DND-41 (cell line): ENCODE data around the gene DUSP1.

Experiments
- ATAC-seq: fragments of 200-7000 bp; cut with Tn5 transposase; 3 replicates; pipeline ENCODE4 v1.9.1; 2021; ENCODE audit warnings: low read depth; ENCODE audit not compliant: insufficient read depth
- DNase-seq: peaks from one replicate; pipeline ENCODE4 v3.0.0-alpha.2; 2020
- H2AFZ ChIP-seq: 2 replicates; pipeline ENCODE4 v1.6.0; 2012; ENCODE audit warnings: low read depth, low read length
- H3K27ac ChIP-seq: 2 replicates; pipeline ENCODE4 v1.5.1; 2012; ENCODE audit warnings: low read length, inconsistent platforms
- H3K27me3 ChIP-seq: fragments of 200-600 bp; sonication (generic); 2 replicates; pipeline ENCODE4 v1.6.0; 2012; ENCODE audit warnings: low read length, mild to moderate bottlenecking, inconsistent platforms; ENCODE audit not compliant: insufficient read depth, poor library complexity
- H3K36me3 ChIP-seq: 2 replicates; pipeline ENCODE4 v1.5.1; 2012; ENCODE audit warnings: low read length, inconsistent platforms; ENCODE audit not compliant: insufficient read depth
- H3K4me1 ChIP-seq: 2 replicates; pipeline ENCODE4 v1.5.1; 2012; ENCODE audit warnings: mild to moderate bottlenecking, low read length; ENCODE audit not compliant: insufficient read depth
- H3K4me2 ChIP-seq: 2 replicates; pipeline ENCODE4 v1.6.0; 2012; ENCODE audit warnings: mild to moderate bottlenecking, moderate library complexity, low read length, inconsistent platforms; ENCODE audit not compliant: insufficient read depth
- H3K4me3 ChIP-seq, 2 experiments: fragments of 200-600 bp in 1 of 2; shearing (Covaris generic) in 1 of 2; 2 replicates each; pipeline ENCODE4 v1.5.1; 2012 to 2016; ENCODE audit warnings: inconsistent platforms in 2 of 2, low read length in 2 of 2, mild to moderate bottlenecking in 2 of 2, low read depth in 1 of 2, moderate library complexity in 1 of 2
- H3K79me2 ChIP-seq: 2 replicates; pipeline ENCODE4 v1.6.0; 2012; ENCODE audit warnings: low read length, inconsistent platforms; ENCODE audit not compliant: insufficient read depth
- H3K9ac ChIP-seq: 2 replicates; pipeline ENCODE4 v1.6.0; 2012; ENCODE audit warnings: low read depth, mild to moderate bottlenecking, inconsistent platforms, low read length, moderate library complexity
- H3K9me3 ChIP-seq: 2 replicates; pipeline ENCODE4 v1.5.1; 2012; ENCODE audit warnings: low read length, moderate library complexity, mild to moderate bottlenecking, inconsistent platforms; ENCODE audit not compliant: insufficient read depth, severe bottlenecking
- H4K20me1 ChIP-seq: 2 replicates; pipeline ENCODE4 v1.6.0; 2012; ENCODE audit warnings: low read length; ENCODE audit not compliant: insufficient read depth
- CTCF ChIP-seq: IDR thresholded peaks from 2 replicates; pipeline ENCODE4 v1.5.1; 2012; ENCODE audit warnings: borderline replicate concordance, low read length, moderate library complexity, mild to moderate bottlenecking; ENCODE audit not compliant: poor library complexity, severe bottlenecking; ENCODE audit errors: extremely low read depth
- EZH2 ChIP-seq: IDR thresholded peaks from 3 replicates; pipeline ENCODE4 v1.6.1; 2012; ENCODE audit warnings: borderline replicate concordance, low read depth, mild to moderate bottlenecking, moderate library complexity, low read length, inconsistent platforms; ENCODE audit not compliant: severe bottlenecking

DUSP1 gene

GRCh38 chr5:172776235-172776594 is 5.2 kb upstream of the DUSP1 start:
- H3K27me3 ChIP-seq, result no peaks in the 10 kb centered on the region
- no peak overlapping the region for H3K9ac ChIP-seq
- DNase-seq (no peak), ATAC-seq (no peak)
- TF ChIP-seq CTCF (no peak), EZH2 (no peak)
- H3K9me3 ChIP-seq, result no peaks in the 10 kb centered on the region
- H3K27ac ChIP-seq, result no peak overlapping the region
- no peak overlapping the region for H3K4me2 ChIP-seq
- H2AFZ ChIP-seq, result no peak overlapping the region
- no peaks in the 10 kb centered on the region for H3K36me3 ChIP-seq
- H3K79me2 ChIP-seq, result no peaks in the 10 kb centered on the region
- H3K4me1 ChIP-seq, result peaks cover 31% of the 10 kb centered on the region
- H3K4me3 ChIP-seq, result no peak overlapping the region
- H4K20me1 ChIP-seq, result no peaks in the 10 kb centered on the region

- peaks cover 31% of the 10 kb centered on the region for H3K4me1 ChIP-seq
Measured at GRCh38 chr5:172775326-172776234, 4.6 kb upstream of the DUSP1 start.

GRCh38 chr5:172774561-172775315 is 3.7 kb upstream of the DUSP1 start:
- Histone ChIP-seq H3K9ac (no peak overlapping the region), H3K27me3 (no peaks in the 10 kb centered on the region), H2AFZ (no peak overlapping the region), H3K79me2 (peaks cover 11% of the 10 kb centered on the region; the same call in 1 of the 2 replicates), H4K20me1 (peaks cover 5% of the 10 kb centered on the region; the same call in 1 of the 2 replicates), H3K27ac (no peak overlapping the region), H3K36me3 (no peaks in the 10 kb centered on the region; the same call in 1 of the 2 replicates), H3K4me1 (peaks cover 39% of the 10 kb centered on the region), H3K9me3 (no peaks in the 10 kb centered on the region), H3K4me2 (no peak overlapping the region), H3K4me3 (no peak overlapping the region)
- ATAC-seq (no peak), DNase-seq (no peak)
- TF ChIP-seq EZH2, result no peak
- TF ChIP-seq CTCF, result no peak

More at GRCh38 chr5:172775326-172776234, 4.6 kb upstream of the DUSP1 start:
- ATAC-seq, result no peak
- H3K79me2 ChIP-seq, result peaks cover 2% of the 10 kb centered on the region; the same call in 1 of the 2 replicates
- DNase-seq, result no peak
- no peak overlapping the region for H3K4me3 ChIP-seq
- no peaks in the 10 kb centered on the region; the same call in 1 of the 2 replicates for H3K36me3 ChIP-seq
- no peak overlapping the region for H3K27ac ChIP-seq
- H2AFZ ChIP-seq, result no peak overlapping the region
- no peaks in the 10 kb centered on the region for H3K27me3 ChIP-seq
- TF ChIP-seq EZH2 (no peak), CTCF (no peak)
- no peaks in the 10 kb centered on the region for H4K20me1 ChIP-seq
- no peak overlapping the region for H3K4me2 ChIP-seq
- no peaks in the 10 kb centered on the region for H3K9me3 ChIP-seq
- H3K9ac ChIP-seq, result no peak overlapping the region
